Trophoblast cell (in vitro differentiated cells and primary cell): Measurements from ENCODE around the gene PDLIM5.

Experiments
- DNase-seq, 2 donors: peaks; one replicate each; pipeline ENCODE4 v3.0.0-alpha.2; 2016
- H2AFZ ChIP-seq: 2 replicates; pipeline ENCODE4 v1.6.1; 2013; ENCODE audit warnings: low read length, moderate library complexity, mild to moderate bottlenecking; ENCODE audit not compliant: insufficient read depth, poor library complexity
- H2AK5ac ChIP-seq: 2 replicates; pipeline ENCODE4 v1.6.1; 2013; ENCODE audit warnings: mild to moderate bottlenecking, low read length
- H2BK120ac ChIP-seq: 2 replicates; pipeline ENCODE4 v1.6.1; 2013; ENCODE audit warnings: low read length, mild to moderate bottlenecking, moderate library complexity; ENCODE audit not compliant: insufficient read depth, poor library complexity
- H2BK12ac ChIP-seq: 2 replicates; pipeline ENCODE4 v1.6.1; 2013; ENCODE audit warnings: mild to moderate bottlenecking, low read length, moderate library complexity
- H2BK5ac ChIP-seq: 2 replicates; pipeline ENCODE4 v1.6.1; 2013; ENCODE audit warnings: low read length, low read depth, moderate library complexity, mild to moderate bottlenecking; ENCODE audit not compliant: poor library complexity
- H3K14ac ChIP-seq: 2 replicates; pipeline ENCODE4 v1.6.1; 2013; ENCODE audit warnings: mild to moderate bottlenecking, low read length
- H3K18ac ChIP-seq: 2 replicates; pipeline ENCODE4 v1.6.1; 2013; ENCODE audit warnings: mild to moderate bottlenecking, low read length
- H3K23ac ChIP-seq: 2 replicates; pipeline ENCODE4 v1.6.1; 2013; ENCODE audit warnings: low read length
- H3K27ac ChIP-seq: 2 replicates; pipeline ENCODE4 v1.5.1; 2013; ENCODE audit warnings: low read depth, mild to moderate bottlenecking, inconsistent platforms, low read length, moderate library complexity
- H3K27me3 ChIP-seq: 2 replicates; pipeline ENCODE4 v1.6.1; 2013; ENCODE audit warnings: inconsistent platforms, mild to moderate bottlenecking, low read length, moderate library complexity; ENCODE audit not compliant: insufficient read depth
- H3K36me3 ChIP-seq, 2 experiments: 1 replicate in 1 of 2; 2 replicates in 1 of 2; pipeline ENCODE4 v1.6.1; 2013; ENCODE audit warnings: low read length in 2 of 2, mild to moderate bottlenecking in 2 of 2, moderate library complexity in 1 of 2; ENCODE audit not compliant: insufficient read depth in 2 of 2, control insufficient read depth in 1 of 2
- H3K4ac ChIP-seq: 2 replicates; pipeline ENCODE4 v1.6.1; 2013; ENCODE audit warnings: low read depth, mild to moderate bottlenecking, low read length, moderate library complexity
- H3K4me1 ChIP-seq, 2 experiments: 1 replicate in 1 of 2; 2 replicates in 1 of 2; pipeline ENCODE4 v1.6.1; 2013; ENCODE audit warnings: low read length in 2 of 2, mild to moderate bottlenecking in 2 of 2, moderate library complexity in 1 of 2; ENCODE audit not compliant: insufficient read depth in 2 of 2, control insufficient read depth in 1 of 2
- H3K4me2 ChIP-seq: 2 replicates; pipeline ENCODE4 v1.6.1; 2013; ENCODE audit warnings: inconsistent platforms, mild to moderate bottlenecking, low read length, moderate library complexity
- H3K4me3 ChIP-seq: 2 replicates; pipeline ENCODE4 v1.5.1; 2013; ENCODE audit warnings: mild to moderate bottlenecking, low read depth, low read length, inconsistent platforms
- H3K79me1 ChIP-seq: one replicate; pipeline ENCODE4 v1.6.1; 2013; ENCODE audit warnings: low read length
- H3K79me2 ChIP-seq: 2 replicates; pipeline ENCODE4 v1.6.1; 2013; ENCODE audit warnings: low read length, mild to moderate bottlenecking; ENCODE audit not compliant: control insufficient read depth, insufficient read depth, poor library complexity
- H3K9ac ChIP-seq: 2 replicates; pipeline ENCODE4 v1.6.1; 2013; ENCODE audit warnings: mild to moderate bottlenecking, low read length
- H3K9me3 ChIP-seq: 2 replicates; pipeline ENCODE4 v1.6.1; 2013; ENCODE audit warnings: low read depth, mild to moderate bottlenecking, control low read depth, inconsistent platforms, low read length; ENCODE audit not compliant: insufficient read depth
- H4K12ac ChIP-seq: 2 replicates; pipeline ENCODE4 v1.6.1; 2013; ENCODE audit warnings: low read depth, mild to moderate bottlenecking, low read length, moderate library complexity
- H4K8ac ChIP-seq: 2 replicates; pipeline ENCODE4 v1.6.1; 2013; ENCODE audit warnings: low read depth, mild to moderate bottlenecking, low read length, moderate library complexity
- H4K91ac ChIP-seq: one replicate; pipeline ENCODE4 v1.6.1; 2013; ENCODE audit warnings: low read depth, mild to moderate bottlenecking, low read length, moderate library complexity
- WGBS: extraction: QIAGEN DNeasy Blood & Tissue Kit; methylation state at CpG from one replicate; pipeline ENCODE4 v1.1.7; 2013; ENCODE audit warnings: missing lambda C conversion rate; ENCODE audit not compliant: insufficient read length, insufficient coverage; ENCODE audit errors: extremely low coverage; 5-methylcytosine and 5-hydroxymethylcytosine counted together

Gene PDLIM5

GRCh38 chr4:94698187-94698586, 246.4 kb downstream of the PDLIM5 start:
- H3K9ac ChIP-seq, result no peak overlapping the region
- DNase-seq, result no peak
- no peaks in the 10 kb centered on the region for H3K79me1 ChIP-seq
- H3K4me3 ChIP-seq, result no peak overlapping the region
- no peak overlapping the region for H4K8ac ChIP-seq
- H3K23ac ChIP-seq, result no peak overlapping the region
- H3K27ac ChIP-seq, result no peak overlapping the region
- no peaks in the 10 kb centered on the region for H3K36me3 ChIP-seq
- no peak overlapping the region for H2AFZ ChIP-seq
- no peak overlapping the region for H2BK120ac ChIP-seq
- no peaks in the 10 kb centered on the region for H3K79me2 ChIP-seq
- no peak overlapping the region for H3K4ac ChIP-seq
- H2BK5ac ChIP-seq, result no peak overlapping the region
- H3K14ac ChIP-seq, result no peak overlapping the region
- H3K4me1 ChIP-seq, result no peaks in the 10 kb centered on the region
- H4K12ac ChIP-seq, result no peak overlapping the region
- H3K27me3 ChIP-seq, result no peaks in the 10 kb centered on the region
- no peak overlapping the region for H3K18ac ChIP-seq
- H3K9me3 ChIP-seq, result no peaks in the 10 kb centered on the region
- no peak overlapping the region for H3K4me2 ChIP-seq
- no peak overlapping the region for H2AK5ac ChIP-seq
- H4K91ac ChIP-seq, result no peak overlapping the region
- H2BK12ac ChIP-seq, result no peak overlapping the region

- no peak overlapping the region for H2AFZ ChIP-seq
- no peak overlapping the region for H4K91ac ChIP-seq
- no peak overlapping the region for H3K4ac ChIP-seq
- no peak overlapping the region for H2BK120ac ChIP-seq
- no peak overlapping the region for H4K12ac ChIP-seq
- H4K8ac ChIP-seq, result no peak overlapping the region
- H3K27me3 ChIP-seq, result no peaks in the 10 kb centered on the region
- DNase-seq, result no peak
- H3K4me1 ChIP-seq, result no peaks in the 10 kb centered on the region
- H2AK5ac ChIP-seq, result no peak overlapping the region
- no peak overlapping the region for H3K18ac ChIP-seq
- no peak overlapping the region for H3K14ac ChIP-seq
- no peaks in the 10 kb centered on the region for H3K9me3 ChIP-seq
- no peak overlapping the region for H3K9ac ChIP-seq
- H2BK12ac ChIP-seq, result no peak overlapping the region
- no peaks in the 10 kb centered on the region for H3K79me1 ChIP-seq
- no peak overlapping the region for H3K4me2 ChIP-seq
- H3K27ac ChIP-seq, result no peak overlapping the region
- no peak overlapping the region for H3K4me3 ChIP-seq
- no peak overlapping the region for H3K23ac ChIP-seq
- no peak overlapping the region for H2BK5ac ChIP-seq
- H3K36me3 ChIP-seq, result no peaks in the 10 kb centered on the region
- H3K79me2 ChIP-seq, result no peaks in the 10 kb centered on the region
Measured at GRCh38 chr4:94700298-94700697, 248.6 kb downstream of the PDLIM5 start.

GRCh38 chr4:94701631-94702300, 250.0 kb downstream of the PDLIM5 start:
- Histone ChIP-seq H3K27me3 (no peaks in the 10 kb centered on the region), H3K9me3 (no peaks in the 10 kb centered on the region), H3K9ac (no peak overlapping the region), H4K12ac (no peak overlapping the region), H3K4me2 (no peak overlapping the region), H3K23ac (no peak overlapping the region), H4K8ac (no peak overlapping the region), H2AK5ac (no peak overlapping the region), H3K18ac (no peak overlapping the region), H2BK12ac (no peak overlapping the region), H3K79me2 (no peaks in the 10 kb centered on the region), H2BK120ac (no peak overlapping the region), H3K36me3 (no peaks in the 10 kb centered on the region), H3K4me3 (no peak overlapping the region), H3K27ac (no peak overlapping the region), H3K79me1 (no peaks in the 10 kb centered on the region), H3K4ac (no peak overlapping the region), H4K91ac (no peak overlapping the region), H2AFZ (no peak overlapping the region), H2BK5ac (no peak overlapping the region), H3K4me1 (no peaks in the 10 kb centered on the region), H3K14ac (no peak overlapping the region)
- DNase-seq, result no peak
- whole genome bisulfite sequencing, result no CpG with 5 or more reads among the region's 8 CpGs

- no peak overlapping the region for H3K27ac ChIP-seq
- no CpG with 5 or more reads among the region's 5 CpGs for WGBS
Measured at GRCh38 chr4:94711635-94712034, 259.9 kb downstream of the PDLIM5 start.

More at GRCh38 chr4:94711635-94712034, 259.9 kb downstream of the PDLIM5 start:
- H3K4me3 ChIP-seq, result no peak overlapping the region
- H3K23ac ChIP-seq, result no peak overlapping the region
- no peaks in the 10 kb centered on the region for H3K4me1 ChIP-seq
- no peak overlapping the region for H3K4ac ChIP-seq
- no peak overlapping the region for H2BK5ac ChIP-seq
- H3K79me2 ChIP-seq, result no peaks in the 10 kb centered on the region
- H4K8ac ChIP-seq, result no peak overlapping the region
- H2BK12ac ChIP-seq, result no peak overlapping the region
- H2AFZ ChIP-seq, result no peak overlapping the region
- no peak overlapping the region for H2AK5ac ChIP-seq
- DNase-seq, result no peak
- H3K4me2 ChIP-seq, result no peak overlapping the region
- no peak overlapping the region for H4K91ac ChIP-seq
- no peaks in the 10 kb centered on the region for H3K9me3 ChIP-seq
- H3K79me1 ChIP-seq, result no peaks in the 10 kb centered on the region
- H3K27me3 ChIP-seq, result no peaks in the 10 kb centered on the region
- no peak overlapping the region for H3K9ac ChIP-seq
- H3K36me3 ChIP-seq, result no peaks in the 10 kb centered on the region
- H3K14ac ChIP-seq, result no peak overlapping the region
- H3K18ac ChIP-seq, result no peak overlapping the region
- no peak overlapping the region for H4K12ac ChIP-seq
- no peak overlapping the region for H2BK120ac ChIP-seq
